HG02623 (cell line): ENCODE measurements around the gene OTULINL.
"Not testable (repeated sequence)": the region's sequence is repeated elsewhere in the genome, so short reads cannot be mapped to it uniquely, and the experiment has no call there.

Experiments
- ATAC-seq: cut with Tn5 transposase; IDR thresholded peaks from one replicate; pipeline ENCODE4 v1.9.1; 2021; ENCODE audit warnings: moderate library complexity; ENCODE audit not compliant: unreplicated experiment

Gene OTULINL

GRCh38 chr5:14581106-14581890, at the start of gene OTULINL:
TSS of gene OTULINL (plus strand) at chr5:14581792. CDS start at chr5:14581895, 103 bp downstream.
- peak; percentile 98 for ATAC-seq

GRCh38 chr5:14532180-14532579, 49.4 kb upstream of the OTULINL start:
- no peak for ATAC-seq

DNA sequence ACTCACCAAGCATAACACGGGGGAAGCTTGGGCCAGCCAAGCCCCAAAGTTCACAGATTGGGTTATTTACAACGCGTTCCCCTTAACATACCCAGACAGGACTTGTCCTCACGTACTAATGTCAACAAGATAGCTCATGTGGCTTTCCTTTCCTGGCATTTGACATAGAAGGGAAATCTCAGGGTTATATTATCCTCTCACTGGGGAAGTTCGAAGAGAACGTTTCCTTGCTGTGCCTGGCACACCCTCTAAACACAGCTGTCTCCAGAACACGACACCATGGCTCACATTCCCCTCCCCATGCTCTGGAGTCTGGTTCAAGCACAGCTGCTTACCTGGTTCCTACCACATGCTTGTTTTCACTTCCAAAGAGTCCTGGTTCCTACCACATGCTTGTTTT, 46.8 kb upstream of the OTULINL start:
- no peak for ATAC-seq

DNA sequence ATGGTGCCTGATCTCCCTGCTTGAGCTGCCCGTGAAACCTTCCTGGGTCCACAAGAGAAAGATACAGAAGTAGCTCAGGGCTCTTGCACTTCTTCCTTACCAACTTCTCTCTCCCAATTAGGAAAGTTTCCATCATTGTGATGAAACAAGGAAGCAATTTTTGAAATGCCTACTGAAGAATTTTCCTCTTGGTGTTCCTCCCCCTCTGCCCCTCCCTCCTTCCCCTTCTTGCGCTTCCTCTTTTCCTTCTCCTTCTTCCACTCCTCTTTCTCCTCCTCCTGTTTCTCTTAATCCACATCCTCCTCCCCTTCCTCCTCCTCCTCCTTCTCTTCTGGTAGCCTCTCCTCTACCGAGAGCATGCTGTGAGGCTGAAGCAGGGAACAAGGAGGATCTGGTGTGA, 36.3 kb upstream of the OTULINL start:
- no peak for ATAC-seq

GRCh38 chr5:14545862-14546261, 35.7 kb upstream of the OTULINL start:
- no peak for ATAC-seq

- ATAC-seq = no peak
These were observed 33.9 kb upstream of the OTULINL start for GRCh38 chr5:14547666-14548065.

- no peak for ATAC-seq
These were observed 30.4 kb upstream of the OTULINL start for GRCh38 chr5:14551211-14551610.

DNA sequence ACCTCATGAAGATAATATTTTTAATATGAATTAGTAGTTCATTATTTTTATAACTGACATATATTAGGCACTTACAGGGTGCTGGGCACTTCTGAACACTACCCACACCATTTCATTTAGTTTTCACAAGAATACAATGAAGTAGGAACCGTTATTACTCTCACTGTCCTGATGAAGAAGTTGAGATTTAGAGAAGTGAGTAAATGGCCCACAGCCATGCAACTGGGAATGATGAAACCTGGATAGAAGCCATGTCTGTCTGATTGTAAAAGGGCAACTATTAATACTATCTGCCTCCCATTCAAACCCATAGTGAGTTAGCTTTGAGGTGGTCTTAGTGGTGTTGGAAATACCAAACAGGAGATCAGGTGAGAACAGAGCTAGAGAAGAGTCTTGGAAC, 29.6 kb upstream of the OTULINL start:
- no peak for ATAC-seq

DNA sequence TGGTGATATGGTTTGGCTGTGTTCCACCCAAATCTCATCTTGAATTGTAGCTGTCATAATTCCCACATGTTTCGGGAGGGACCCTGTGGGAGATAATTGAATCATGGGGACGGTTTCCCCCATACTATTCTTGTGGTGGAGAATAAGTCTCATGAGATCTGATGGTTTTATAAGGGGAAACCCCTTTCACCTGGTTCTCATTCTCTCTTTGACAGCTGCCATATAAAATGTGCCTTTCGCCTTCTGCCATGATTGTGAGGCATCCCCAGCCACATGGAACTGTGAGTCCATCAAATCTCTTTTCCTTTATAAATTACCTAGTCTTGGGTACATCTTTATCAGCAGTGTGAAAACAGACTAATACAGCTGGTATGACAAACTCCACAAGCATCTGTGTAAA, 27.3 kb upstream of the OTULINL start:
- ATAC-seq = not testable (repeated sequence)

DNA sequence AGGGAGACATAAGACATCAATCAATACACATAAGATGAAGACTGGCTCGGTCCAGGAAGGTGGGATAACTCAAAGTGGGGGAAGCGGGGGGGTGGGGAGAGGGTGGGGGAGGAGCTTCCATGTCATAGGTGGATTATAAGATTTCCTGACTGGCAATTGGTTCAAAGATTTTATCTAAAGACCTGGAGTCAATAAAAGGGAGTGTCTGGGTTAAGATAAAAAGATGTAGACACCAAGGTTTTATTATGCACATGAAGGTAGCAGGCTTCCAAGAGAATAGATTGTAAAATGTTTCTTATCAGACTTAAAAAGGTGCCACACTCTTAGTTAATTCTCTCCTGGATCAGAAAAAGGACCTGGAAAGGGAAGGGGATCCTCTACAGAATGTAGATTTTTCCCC, 25.6 kb upstream of the OTULINL start:
- ATAC-seq = no peak

GRCh38 chr5:14557203-14557770, 24.3 kb upstream of the OTULINL start:
- no peak for ATAC-seq

DNA sequence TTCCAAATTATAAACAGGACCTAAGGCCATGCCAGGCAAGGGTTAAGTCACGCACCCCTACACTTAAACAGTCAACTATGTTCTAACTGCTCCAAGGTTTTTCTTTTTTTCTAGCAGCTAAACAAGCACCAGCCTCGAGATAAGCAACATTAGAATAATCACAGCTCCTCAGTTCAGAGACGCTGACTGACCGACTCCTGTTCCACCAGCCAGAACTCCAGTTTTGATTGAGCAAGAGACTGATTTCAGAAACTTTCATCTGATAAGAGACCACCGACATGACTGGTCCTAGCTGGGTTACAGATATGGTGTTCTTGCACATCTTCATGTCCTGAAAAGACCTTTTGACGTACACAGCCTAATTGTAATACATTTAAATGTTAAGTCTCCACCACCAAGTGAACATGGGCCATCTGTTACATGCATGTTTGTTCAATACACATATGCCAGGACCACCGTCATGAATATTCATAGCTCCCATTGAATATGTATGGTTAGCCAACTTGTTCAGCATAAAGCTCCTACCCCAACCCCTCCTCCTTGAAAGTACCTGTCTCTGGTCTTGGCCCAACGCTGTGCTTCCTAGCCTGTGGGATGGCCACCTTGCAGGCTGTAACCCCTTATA, 23.7 kb upstream of the OTULINL start:
- ATAC-seq = no peak

- no peak for ATAC-seq
These were observed 21.4 kb upstream of the OTULINL start for GRCh38 chr5:14560091-14560595.

GRCh38 chr5:14561741-14562140, 19.9 kb upstream of the OTULINL start:
- no peak for ATAC-seq

DNA sequence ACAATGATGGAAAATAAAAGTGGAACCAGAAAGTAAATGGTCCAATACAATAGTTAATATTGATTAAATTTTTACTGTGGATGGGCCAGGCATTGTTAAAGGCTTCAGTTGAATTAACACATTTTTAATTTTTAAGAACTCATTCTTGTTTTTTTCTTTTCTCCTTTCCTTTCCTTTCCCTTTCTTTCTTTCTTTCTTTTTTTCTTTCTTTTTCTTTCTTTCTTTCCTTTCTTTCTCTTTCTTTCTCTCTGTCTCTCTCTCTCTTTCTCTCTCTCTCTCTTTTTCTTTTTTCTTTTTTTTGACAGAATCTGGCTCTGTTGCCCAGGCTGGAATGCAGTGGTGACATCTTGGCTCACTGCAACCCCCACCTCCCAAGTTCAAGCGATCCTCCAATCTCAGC, 13.3 kb upstream of the OTULINL start:
- no peak for ATAC-seq

DNA sequence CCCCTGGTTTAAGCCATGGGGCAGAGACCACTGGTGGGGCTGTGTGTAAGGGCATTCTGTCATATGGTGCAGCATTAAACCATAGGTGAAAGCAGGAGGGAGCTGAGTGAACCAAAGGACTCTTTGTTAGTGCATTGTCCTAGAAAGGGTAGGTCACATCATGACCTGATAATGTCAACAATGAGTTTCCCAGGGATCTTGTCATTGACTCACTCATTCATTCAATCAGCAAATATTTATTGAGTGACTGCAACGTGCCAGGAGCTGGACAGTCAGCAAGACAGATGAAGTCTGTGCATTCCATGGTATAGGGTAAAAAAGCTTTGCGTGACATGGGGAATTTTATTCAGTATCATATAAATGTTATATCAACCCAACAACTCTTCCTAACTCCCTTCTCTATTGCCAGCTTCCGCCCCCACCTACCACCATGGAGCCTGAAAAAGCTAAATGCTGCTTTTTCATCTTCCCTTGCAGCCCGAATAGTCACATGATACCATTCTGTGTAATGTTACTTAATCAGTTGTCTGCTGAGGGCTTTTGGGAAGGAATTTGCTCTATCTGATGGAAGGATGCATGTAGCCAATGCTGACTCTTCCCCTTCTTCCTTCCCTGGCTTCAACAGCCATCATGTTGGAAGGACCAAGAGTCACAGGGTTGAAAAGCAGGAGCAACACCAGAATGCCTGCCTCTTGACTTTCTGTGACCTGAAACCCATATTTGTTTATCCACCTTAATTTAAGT, 11.5 kb upstream of the OTULINL start:
- no peak for ATAC-seq

DNA sequence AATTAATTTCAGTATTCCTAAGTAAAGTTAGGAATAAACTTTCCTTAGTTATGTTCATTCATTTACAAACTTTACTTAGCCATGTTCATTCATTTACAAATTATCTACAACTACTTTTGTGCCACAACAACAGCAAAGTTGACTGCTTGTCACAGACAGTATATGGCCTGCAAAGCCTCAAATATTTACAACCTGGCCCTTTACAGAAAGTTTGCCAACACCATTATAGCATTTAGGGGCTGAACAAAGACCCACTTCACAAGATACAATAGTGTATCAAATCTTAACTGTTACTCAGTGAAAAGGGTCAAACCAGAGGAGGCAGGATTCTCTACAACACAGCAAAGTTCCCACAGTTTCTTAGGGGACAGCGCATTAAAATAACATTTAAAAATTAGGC, 9.7 kb upstream of the OTULINL start:
- no peak for ATAC-seq

GRCh38 chr5:14572385-14572784, 9.2 kb upstream of the OTULINL start:
- no peak for ATAC-seq

DNA sequence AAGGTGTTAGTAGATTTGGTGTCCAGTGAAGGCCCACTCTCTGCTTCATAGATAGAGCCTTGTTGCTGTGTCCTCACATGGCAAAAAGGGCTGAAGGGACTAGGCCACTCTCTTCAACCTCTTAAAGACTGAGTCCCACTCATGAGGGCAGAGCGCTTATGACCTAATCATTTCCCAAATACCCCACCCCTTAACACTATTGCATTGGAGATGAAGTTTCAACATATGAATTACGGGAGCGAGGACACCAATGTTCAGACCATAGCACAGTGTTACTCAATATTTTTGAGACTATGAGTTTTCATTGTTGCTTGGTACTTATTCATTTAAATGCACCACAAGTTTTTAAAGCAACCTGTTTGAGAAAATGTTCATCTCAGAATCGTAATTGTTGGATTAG, 8.8 kb upstream of the OTULINL start:
- no peak for ATAC-seq

- no peak for ATAC-seq
These were observed 7.5 kb upstream of the OTULINL start for GRCh38 chr5:14574096-14574495.

DNA sequence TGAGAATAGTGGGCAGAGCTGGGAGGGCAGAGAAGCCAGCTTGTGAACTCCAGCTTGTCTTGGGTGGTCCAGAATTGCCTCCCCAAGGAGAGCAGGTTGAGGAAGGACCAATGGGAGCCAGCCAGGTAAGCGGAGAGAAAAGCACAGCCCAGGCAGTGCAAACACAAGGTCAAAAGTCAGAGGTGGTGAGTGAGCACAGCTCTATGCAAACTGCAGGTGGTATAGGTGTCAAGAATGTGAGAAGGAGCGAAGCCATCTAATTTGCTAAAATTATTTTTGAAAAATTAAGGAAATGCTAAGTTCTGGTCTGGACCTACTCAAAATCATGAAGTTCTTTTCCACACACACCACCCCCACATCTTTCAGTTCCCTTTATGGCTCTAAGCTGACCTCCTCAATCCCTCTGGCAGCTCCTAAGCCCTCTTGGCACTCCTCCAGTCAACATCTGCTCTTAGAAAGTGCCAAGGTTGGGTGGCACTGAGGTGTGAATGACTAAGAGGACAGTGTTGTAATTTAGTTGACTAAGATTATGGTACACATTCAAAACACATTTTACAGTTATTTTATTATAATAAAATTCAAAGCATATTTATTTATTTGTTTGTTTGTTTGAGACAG, 6.6 kb upstream of the OTULINL start:
- ATAC-seq = no peak
